OCI-M2 (cell line): ENCODE data around the gene KIFC3.
"Not testable (repeated sequence)": the region's sequence is repeated elsewhere in the genome, so short reads cannot be mapped to it uniquely, and the experiment has no call there.

Experiments
- DNase-seq: peaks from one replicate; lab custom pipeline; 2025; ENCODE audit not compliant: unreplicated experiment; lab: John Stamatoyannopoulos, UW

KIFC3 gene

DNA sequence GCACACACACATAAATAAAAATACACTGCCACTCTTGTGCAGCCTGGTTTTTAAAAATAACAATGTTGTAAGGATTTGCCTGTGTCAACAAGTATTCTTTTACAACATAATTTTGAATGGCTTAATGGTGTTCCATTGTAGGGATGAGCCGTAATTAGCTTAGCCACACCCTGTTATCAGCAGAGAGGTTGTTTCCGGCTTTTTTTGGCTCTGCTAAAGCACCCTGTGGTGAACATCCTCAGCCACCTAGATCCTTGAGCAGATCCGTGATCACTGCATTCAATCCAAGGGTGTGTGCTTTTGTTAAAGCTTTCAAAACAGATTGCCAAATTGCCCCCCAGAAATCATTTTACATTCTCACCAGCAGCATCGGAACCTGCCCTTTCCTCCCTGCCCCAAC lies 59.7 kb downstream of the KIFC3 start:
- DNase-seq: no peak

DNA sequence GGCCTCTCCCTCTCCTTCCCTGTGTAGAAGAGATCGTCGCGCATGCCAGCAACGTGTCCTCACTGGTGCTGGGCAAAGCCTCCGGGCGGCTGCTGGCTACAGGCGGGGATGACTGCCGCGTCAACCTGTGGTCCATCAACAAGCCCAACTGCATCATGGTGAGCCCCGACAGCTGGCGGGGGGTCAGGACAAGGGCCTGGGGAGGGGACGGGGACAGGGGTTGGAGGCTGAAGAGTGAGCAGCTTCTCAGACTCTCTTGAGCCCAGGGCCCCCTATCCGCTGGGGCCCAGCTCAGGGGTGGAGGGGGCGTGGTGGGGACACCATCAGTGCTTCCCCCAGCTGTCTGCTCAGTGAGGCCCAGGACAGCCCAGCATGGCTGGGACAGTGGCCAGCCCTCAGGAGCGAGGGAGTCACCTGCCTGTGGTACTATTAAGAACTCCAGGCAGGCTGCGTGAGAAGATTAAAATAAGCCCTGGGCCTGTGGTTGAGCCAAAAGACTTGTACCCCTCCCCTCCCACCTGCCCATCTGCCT lies 60.6 kb downstream of the KIFC3 start:
- DNase-seq: no peak

DNA sequence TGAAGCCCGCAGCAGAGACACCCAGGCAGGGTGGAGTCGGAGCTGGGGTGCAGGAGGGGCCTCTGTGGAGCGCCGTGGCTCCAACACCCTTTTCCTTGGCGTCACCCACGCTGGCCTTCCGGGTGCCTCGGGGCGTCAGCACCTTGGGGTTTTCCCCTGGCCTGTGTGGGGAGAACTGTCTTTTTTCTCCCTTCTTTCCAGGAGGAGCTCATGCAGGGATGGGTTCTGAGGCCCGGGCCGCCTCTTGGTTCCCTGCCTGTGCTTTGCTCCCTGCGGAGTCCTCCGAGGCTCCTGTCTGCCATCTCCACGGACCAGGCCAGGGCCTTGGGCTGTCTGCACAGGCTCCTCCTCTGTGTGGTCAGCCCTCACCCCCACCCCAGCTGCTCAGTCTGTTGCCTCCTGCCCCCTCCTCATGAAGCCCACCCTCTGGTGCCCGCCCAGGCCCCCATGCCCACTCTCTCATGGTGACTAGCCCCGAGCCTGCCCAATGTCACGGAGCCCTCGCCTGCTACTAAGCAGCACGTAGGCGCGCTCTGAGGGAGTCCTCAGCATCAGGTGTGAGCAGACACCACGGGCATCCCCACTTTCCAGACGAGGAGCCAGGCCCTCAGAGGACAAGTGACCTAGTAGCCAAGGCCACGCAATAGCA lies 61.7 kb downstream of the KIFC3 start:
- no peak for DNase-seq

DNA sequence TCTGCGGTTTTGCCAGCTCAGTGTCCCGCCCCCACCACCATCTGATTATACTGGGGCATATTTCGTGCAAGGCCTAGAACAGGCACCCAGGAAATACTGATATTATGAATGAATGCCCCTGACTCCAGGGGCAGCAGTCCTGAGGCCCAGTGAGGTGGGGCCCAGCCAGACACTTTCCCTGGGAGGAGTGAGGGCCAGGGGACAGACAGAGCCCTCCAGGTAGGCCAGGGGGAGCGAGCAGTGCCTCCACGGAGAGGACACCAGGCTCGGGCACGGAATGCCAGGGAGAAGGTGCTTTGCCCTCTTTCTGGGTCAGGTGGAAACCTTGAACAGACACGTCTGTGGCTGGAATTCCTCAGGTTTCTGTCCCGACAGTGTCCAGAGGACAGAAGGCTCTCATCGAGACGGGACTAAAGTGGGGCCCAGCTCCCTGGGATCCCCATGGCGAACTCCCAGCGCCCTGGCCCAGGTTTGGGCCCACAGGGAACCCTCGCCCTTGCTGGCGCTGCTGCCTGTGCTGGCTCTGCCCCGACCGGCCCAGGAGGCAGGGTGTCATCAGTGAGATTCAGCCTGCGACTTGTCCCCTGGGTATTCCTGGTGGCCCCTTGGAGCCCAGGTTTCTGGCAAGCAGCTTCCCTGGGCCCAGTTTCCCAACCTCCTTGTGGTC lies 62.4 kb downstream of the KIFC3 start:
- DNase-seq: no peak

DNA sequence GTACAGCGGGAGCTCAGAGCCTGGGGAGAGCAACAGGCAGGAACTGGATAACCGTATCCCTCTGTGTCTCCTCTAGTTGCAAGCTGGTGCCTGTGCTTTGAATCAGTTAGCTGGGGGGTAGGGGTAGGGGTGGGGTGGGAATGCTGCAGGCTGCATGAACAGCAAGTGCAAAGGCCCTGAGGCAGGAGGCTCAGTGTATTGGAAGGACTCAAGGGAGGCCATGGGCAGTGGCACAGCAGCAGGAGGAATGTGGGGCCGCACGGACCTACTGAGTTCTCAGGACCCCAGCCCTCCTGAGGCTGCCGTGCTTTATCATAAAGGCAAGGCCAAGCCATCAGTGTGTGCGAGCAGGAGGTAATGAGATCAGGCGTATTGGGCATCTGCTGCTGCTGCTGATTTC lies 63.4 kb downstream of the KIFC3 start:
- DNase-seq: no peak

DNA sequence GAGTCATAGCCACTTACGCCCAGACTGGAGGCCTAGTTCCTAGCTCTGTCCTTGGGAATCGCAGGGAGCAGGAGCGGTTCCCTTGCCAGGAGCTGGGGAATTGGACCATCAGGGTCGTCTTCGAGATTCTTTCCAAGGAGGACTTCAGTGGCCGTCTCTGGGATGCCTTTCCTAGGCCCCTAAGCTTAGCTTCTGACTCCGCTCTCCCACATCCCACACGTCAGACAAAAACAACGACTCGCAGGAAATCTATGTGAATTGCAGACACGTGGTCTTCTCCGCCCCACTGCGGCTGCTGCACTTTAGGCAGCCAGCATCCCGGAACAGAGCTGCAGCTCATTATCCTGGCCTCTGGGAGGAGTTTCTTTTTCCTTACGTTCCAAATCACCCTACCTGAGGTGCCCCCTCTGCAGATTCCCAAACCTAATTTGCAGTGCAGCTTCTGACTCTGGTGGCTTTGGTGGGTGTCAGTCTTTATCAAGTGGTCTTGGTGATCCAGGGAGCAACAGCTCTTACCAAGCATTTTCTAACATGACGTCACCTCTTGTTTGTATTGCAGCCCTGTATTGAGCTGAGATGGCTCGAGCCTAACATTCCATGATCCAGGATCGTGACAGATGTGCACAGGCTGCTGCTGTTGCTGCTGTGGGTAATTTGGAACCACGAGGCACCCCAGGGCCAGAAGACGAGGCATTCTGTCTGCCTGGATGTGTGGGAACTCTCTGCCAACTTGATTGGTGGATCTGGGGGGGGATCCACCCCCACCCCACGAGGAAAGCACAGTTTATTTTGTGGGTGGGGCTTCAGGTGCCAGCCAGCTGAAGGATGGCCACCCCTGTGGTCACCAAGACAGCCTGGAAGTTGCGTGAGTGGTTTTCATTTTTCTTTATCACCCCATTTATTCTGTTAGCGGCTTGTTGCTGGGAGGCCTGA lies 65.6 kb downstream of the KIFC3 start:
- no peak for DNase-seq

DNA sequence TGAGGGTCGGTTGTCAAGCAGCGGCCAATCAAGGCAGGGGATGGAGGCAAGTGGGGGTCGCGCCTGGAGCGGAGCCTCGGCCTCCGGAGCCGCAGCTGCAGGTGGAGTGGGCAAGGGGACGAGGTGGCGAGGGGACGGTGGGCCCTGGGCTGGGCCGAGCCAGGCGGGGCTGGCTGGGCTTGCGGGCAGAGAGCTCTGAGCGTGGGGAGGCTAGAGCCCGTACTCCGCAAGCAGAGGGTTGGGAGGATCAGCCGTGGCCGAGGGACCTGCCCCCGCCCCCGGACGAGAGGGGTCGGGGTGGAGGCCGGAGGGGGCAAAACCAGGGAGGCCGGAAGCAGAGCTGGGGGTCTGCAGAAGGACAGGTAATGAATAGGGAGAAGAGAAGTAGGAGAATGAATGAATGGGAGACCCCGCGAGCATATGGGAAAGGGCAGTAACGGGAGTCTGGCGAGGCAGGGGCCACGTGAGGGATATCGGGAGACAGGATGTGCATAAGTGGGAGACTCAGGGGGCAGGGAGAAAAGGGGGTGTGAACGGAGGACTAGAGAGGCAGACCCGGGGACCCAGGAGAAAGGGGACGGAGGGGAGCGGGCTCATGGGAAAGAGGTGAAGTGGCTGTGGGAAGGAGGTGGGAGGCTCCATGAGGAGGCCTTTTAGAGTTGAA lies 66.4 kb downstream of the KIFC3 start, which contains the start of gene KATNB1:
KATNB1 (plus strand) TSS at position 16 of the 664 bp plus-strand sequence. CDS start 1,474 bp downstream, outside the sequence.
- DNase-seq: no peak

DNA sequence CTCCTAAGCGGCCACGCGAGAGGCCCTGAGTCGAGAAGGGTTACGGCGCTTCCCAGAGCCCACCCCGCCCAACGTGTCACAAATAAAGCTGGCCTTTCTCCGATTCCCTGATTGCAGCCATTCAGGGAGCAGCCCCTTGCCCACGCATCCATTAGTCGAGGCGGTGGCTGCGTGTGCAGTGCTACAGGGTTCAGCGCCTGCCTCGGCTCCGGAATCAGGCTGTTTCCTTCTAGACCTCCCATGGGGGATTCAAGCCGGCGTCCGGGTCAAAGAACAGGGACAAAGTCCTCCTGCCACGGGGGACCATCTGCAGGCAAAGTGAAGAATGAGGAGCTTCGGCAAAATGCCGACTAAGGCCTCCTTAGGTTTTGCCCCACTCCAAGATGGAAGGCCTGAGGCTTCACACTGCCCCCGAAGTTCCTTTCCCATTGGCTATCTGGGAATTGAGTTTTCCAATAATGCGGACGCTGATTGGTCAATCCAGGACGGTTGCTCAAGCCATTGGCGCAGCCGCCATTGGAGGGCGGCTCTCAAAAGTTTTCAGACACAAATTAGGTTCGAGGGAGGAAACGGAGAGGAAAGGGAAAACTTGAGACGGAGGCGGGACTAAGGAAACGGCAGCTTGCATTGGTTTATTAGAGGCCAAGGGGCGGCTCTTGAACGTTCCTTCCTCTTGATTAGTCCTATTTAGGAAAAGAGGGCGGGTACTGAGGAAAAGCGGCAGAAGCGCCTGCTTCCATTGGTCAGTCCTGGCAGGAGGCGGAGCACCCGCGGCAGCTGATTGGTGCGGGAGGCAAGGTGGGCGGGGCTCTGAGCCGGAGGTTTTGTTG lies 67.2 kb downstream of the KIFC3 start:
- DNase-seq: peak; percentile 92

DNA sequence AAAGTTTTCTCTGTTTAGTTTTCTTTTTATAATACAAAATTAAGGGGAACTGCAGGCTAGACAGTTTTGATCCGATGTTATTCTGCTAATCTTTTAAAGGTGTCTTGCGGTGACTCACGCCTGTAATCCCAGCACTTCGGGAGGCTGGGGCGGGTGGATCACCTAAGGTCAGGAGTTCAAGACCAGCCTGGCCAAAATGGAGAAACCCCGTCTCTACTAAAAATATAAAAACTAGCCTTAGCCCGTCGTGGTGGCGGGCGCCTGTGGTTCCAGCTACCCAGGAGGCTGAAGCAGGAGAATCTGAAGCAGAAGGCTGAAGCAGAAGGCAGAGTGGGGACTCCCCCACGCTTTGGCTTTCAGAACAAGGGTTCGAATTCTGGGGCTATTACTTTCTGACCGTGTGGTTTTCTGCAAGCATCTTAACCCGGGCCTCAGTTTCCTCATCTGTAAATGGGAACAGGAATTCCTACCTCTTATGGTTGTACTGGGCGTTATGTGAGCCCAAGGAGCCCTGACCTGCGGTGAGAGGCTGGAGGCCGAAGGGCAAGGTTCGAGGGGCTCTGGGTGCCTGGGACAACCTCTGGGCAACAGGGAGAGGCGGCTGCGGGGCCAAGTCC lies 67.9 kb downstream of the KIFC3 start:
- no peak for DNase-seq

DNA sequence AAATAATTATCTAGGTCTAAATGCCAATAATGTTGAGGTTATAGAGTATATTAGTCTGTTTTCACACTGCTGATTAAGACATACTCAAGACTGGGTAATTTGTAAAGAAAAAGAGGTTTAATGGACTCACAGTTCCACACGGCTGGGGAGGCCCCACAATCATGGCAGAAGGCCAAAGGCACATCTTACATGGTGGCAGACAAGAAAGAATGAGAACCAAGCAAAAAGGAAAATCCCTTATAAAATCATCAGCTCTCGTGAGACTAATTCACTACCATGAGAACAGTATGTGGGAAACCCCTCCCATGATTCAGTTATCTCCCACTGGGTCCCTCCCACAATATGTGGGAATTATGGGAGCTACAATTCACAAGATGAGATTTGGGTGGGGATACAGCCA lies 69.6 kb downstream of the KIFC3 start:
- DNase-seq: no peak

DNA sequence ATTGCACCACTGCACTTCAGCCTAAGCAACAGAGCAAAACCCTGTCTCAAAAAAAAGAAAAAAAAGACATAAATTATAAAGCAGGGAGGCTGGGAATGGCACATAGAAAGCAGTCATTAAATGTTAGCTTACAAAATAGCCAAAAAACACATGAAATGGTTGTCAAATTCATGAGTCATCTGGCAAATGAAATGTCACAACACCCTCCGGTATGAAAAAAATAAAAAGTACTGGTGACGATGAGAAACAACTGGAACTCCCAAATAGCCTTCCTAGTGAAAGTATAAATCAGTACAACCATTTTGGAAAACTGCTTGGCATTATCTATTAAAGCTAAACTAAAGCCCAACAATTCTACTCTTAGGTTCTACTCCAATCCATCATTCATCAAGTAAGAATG lies 70.3 kb downstream of the KIFC3 start:
- no peak for DNase-seq

DNA sequence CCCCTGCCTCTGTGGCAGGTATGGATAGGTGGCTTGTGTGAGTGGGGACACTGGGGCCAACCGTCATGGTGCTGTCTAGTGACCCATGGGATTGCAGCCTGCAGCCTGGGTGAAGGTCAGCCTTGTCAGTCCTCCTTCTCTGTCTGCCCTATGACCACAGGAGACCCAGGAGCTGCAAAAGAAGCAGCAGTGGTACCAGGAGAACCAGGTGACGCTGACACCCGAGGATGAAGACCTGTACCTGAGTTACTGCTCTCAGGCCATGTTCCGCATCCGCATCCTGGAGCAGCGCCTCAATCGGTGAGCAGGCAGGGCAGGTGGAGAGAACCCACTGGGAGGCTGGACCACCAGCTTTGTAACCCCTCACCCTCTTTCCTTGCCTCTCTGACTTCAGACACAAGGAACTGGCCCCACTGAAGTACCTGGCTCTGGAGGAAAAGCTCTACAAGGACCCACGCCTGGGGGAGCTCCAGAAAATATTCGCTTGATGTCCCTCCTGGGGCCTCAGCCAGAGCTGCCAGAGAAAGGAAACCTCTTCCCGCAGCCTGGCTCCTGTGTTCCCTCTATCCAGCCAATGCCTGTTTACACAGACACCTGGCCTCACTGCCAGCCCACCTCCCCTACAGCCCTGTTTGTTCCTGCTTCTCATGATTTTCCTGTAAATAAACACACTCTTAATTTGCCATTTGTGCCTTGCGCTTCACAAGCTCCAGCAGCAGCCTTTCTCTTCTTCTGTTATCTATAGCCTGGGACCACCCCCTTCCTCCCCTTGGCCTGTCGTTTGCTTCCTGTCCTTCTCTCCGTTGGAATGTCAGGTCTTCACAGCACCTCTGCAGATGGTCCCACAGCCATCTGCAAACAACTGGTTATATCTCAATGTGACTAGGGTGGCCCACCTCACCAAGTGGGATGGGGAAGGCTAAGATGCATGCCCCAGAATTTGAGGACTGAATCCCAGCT lies 71.2 kb downstream of the KIFC3 start:
- no peak for DNase-seq

DNA sequence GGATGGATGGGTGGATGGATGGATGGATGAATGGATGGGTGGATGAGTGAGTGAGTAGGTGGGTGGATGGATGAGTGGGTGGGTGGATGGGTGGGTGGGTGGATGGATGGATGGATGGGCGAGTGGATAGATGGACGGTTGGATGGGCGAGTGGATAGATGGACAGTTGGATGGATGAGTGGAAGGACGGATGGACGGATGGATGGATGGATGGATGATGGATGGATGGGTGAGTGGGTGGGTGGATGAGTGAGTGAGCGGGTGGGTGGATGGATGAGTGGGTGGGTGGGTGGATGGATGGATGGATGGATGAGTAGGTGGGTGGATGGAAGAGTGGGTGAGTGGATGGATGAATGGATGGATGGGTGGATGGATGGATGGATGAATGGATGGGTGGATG lies 72.4 kb downstream of the KIFC3 start:
- DNase-seq: not testable (repeated sequence)

DNA sequence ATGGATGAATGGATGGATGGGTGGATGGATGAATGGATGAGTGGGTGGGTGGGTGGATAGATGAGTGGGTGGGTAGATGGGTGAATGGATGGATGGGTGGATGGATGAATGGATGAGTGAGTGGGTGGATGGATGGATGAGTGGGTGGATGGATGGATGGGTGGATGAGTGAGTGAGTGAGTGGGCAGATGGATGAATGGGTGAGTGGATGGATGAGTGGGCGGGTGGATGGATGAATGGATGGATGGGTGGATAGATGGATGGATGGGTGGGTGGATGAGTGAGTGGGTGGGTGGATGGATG lies 73.2 kb downstream of the KIFC3 start:
- DNase-seq: no peak

DNA sequence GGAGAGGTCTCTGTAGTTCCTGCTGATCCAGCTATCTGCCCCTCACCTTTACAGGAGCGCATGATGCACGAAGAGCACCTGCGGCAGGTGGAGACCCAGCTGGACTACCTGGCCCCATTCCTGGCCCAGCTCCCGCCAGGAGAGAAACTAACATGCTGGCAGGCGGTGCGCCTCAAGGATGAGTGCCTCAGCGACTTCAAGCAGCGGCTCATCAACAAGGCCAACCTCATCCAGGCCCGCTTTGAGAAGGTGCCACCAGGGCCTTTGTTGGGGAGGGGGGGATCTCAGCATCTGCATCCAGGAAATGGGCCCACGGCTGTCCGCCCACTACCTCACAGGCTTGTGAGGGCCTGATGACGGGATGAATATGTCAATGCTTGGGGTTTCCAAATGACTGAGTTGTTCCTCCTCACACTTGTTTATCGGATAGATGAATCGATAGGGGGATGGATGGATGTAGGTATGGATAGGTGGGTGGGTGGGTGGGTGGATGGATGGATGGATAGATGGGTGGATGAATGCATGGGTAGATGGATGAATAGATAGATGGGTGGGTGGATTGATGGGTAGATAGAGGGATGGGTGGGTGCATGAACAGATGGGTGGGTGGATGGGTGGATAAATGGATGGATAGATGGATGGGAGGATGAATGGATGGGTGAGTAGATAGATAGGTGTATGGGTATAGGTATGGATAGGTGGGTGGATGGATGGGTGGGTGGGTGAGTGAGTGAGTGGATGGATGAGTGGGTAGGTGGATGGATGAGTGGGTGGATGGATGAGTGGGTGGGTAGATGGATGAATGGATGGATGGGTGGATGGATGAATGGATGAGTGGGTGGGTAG lies 73.7 kb downstream of the KIFC3 start:
- no peak for DNase-seq

DNA sequence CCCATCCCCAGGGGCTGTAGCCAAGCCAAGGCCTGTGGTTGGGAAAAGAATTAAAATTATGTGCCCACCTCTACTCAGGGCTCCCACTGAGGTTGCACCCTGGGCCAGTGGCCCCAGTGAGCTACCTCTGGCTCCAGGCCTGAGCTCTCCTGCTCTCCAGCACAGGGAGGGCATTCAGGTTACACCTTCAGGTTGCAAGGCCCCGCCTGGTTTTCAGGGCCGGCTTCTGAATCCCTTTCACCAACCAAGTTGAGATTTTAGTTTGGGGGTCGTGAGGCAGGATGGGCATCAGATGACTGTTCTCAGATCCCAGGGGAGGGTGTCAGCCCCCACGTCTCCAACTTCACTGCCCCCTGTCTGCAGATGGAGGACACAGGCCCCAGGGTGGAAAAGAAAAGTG lies 74.7 kb downstream of the KIFC3 start:
- DNase-seq: no peak

DNA sequence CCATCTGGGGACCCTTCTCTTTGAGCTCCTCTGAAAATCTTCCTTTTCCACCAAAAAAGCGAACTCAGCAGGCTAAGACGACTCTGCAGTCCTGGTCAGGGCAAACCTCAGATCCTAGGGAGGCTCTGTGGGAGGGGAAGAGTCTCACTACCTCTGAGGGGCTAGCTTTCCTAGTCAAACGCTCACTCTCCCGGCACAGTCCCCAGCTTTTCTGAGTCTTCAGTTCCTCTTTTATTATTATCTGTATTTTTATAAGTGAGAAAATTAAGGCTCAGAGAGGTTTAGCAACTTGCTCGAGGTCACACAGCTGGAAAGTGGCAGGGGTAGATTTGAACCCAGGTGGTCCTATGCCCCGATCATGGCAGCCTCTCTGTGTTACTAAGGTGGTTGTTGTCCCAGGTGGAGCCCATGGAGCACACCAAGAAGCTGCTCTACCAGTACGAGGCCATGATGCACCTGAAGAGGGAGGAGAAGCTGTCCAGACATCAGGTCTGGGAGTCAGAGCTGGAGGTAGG lies 75.8 kb downstream of the KIFC3 start:
- no peak for DNase-seq

DNA sequence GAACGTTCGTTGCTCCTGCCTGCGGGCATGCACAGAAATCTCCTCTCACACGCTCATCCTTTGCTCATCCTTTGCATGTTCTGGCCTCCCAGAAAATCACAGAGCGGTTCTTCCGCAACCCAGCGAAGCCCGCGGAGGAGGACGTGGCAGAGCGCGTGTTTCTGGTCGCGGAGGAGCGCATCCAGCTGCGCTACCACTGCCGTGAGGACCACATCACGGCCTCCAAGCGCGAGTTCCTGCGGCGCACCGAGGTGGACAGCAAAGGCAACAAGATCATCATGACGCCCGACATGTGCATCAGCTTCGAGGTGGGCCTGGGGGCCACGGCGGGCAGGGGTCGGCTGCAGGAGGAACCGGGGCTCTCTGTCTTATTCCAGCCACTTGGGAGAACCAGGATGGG lies 76.3 kb downstream of the KIFC3 start:
- no peak for DNase-seq
